Keratinocyte (primary cell): ENCODE measurements around the gene NOSIP.

Experiments used
- EZH2 ChIP-seq: IDR thresholded peaks from one replicate; pipeline ENCODE4 v1.6.1; 2012; ENCODE audit warnings: inconsistent platforms, mild to moderate bottlenecking, low read length, moderate library complexity
- TF ChIP-seq, protein P1 (sequence below), 3 experiments: IDR thresholded peaks in 1 of 3; conservative IDR thresholded peaks in 1 of 3; optimal IDR thresholded peaks in 1 of 3; 2 replicates in 2 of 3; 3 replicates in 1 of 3; pipeline versions ENCODE3 to v1.5.1; 2011; ENCODE audit warnings: low read length in 3 of 3, mild to moderate bottlenecking in 3 of 3, moderate library complexity in 2 of 3, control low read depth in 1 of 3, inconsistent platforms in 1 of 3; ENCODE audit not compliant: insufficient read depth in 2 of 3; ENCODE audit errors: extremely low read depth in 1 of 3

DNA sequence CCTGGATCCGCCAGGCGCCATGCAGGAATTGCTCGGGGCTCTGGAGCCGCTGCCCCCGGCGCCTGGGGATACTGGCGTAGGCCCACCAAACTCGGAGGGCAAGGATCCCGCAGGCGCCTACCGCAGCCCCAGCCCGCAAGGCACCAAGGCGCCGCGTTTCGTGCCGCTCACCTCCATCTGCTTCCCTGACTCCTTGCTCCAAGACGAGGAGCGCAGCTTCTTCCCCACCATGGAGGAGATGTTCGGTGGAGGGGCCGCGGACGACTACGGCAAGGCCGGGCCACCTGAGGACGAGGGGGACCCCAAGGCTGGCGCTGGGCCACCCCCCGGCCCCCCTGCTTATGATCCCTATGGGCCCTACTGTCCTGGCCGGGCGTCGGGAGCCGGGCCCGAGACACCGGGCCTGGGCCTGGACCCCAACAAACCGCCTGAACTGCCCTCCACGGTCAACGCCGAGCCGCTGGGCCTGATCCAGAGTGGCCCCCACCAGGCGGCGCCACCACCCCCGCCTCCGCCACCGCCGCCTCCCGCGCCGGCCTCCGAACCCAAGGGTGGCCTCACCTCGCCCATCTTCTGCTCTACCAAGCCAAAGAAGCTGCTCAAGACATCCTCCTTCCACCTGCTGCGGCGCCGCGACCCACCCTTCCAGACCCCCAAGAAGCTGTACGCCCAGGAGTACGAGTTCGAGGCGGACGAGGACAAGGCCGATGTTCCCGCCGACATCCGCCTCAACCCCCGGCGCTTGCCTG is 16.8 kb upstream of the NOSIP start:
- TF ChIP-seq, protein P1, sequence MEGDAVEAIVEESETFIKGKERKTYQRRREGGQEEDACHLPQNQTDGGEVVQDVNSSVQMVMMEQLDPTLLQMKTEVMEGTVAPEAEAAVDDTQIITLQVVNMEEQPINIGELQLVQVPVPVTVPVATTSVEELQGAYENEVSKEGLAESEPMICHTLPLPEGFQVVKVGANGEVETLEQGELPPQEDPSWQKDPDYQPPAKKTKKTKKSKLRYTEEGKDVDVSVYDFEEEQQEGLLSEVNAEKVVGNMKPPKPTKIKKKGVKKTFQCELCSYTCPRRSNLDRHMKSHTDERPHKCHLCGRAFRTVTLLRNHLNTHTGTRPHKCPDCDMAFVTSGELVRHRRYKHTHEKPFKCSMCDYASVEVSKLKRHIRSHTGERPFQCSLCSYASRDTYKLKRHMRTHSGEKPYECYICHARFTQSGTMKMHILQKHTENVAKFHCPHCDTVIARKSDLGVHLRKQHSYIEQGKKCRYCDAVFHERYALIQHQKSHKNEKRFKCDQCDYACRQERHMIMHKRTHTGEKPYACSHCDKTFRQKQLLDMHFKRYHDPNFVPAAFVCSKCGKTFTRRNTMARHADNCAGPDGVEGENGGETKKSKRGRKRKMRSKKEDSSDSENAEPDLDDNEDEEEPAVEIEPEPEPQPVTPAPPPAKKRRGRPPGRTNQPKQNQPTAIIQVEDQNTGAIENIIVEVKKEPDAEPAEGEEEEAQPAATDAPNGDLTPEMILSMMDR (optimal IDR thresholded peaks at IDR 0.05 in 1 of 3, IDR thresholded peaks at IDR 0.05 in 1 of 3, conservative IDR thresholded peaks at IDR 0.05 in 1 of 3; ENCODE audit: extremely low read depth in 1 of 3, insufficient read depth in 2 of 3, low read length in 3 of 3), result no peak
- TF ChIP-seq EZH2, result no peak
